ENCODE data around the gene RASSF7. TPM values are rescaled to one million over a fixed set of nuclear protein-coding genes. Genes with fewer than 3 reads are reported as not detected.

RASSF7 gene
- total RNA-seq, 2 donors from 2014 or later: 49.5 to 134 TPM

- peaks cover 0 to 1% of the 10 kb centered on the region in 2 donors for H3K36me3 ChIP-seq (replicated peaks in 1 of 2; ENCODE audit: insufficient read depth in 1 of 2, low read depth in 2 of 2)
- H3K9me3 ChIP-seq: no peaks in the 10 kb centered on the region
- H3K4me1 ChIP-seq: peaks cover 36% of the 10 kb centered on the region
- peak within 1 kb of the TSS in 1 of 2 donors; percentile 13 for H3K4me3 ChIP-seq
- no peaks in the 10 kb centered on the region for H3K27me3 ChIP-seq
- WGBS, 2 donors: 4% methylated on average over 91 of the region's 93 CpGs; no CpG with 5 or more reads in 1 of the 2 donors
- ATAC-seq: peak; percentile 66
- peak in 1 of 7 experiments; percentile 13 for TF ChIP-seq CTCF (IDR thresholded peaks at IDR 0.05)
- peak in 2 of 3 donors; percentile 44 to 61 for TF ChIP-seq POLR2A (IDR thresholded peaks at IDR 0.05)
- H3K27ac ChIP-seq: peak within 1 kb of the TSS; percentile 85 to 92 (median 90)
- intact Hi-C loops (cut with DNase I): no loop called here
- DNase-seq: peak; percentile 90 to 94 (median 94)
These were observed 23.7 kb upstream of the RASSF7 start, which contains the start of gene LRRC56 for GRCh38 chr11:536841-537621. Gene LRRC56, plus strand, starts transcription at chr11:537527. Its CDS starts 3,158 bp downstream, at chr11:540685.

- peak overlapping the region in 1 of 2 donors; percentile 13 for H3K4me3 ChIP-seq
- no peak for ATAC-seq
- peak in 3 of 4 donors; percentile 7 to 16 (median 11) for DNase-seq
- no peaks in the 10 kb centered on the region for H3K36me3 ChIP-seq (replicated peaks in 1 of 2; ENCODE audit: insufficient read depth in 1 of 2, low read depth in 2 of 2)
- TF ChIP-seq CTCF (IDR thresholded peaks at IDR 0.05): peak in 1 of 7 experiments; percentile 7
- TF ChIP-seq POLR2A (IDR thresholded peaks at IDR 0.05): no peak
- peaks cover 36% of the 10 kb centered on the region for H3K4me1 ChIP-seq
- 30 to 60% methylated on average over 1 to 19 of the region's 19 CpGs for WGBS, 2 donors
- H3K27ac ChIP-seq: peak overlapping the region in 2 of 4 donors; percentile 90 to 92
- no peaks in the 10 kb centered on the region for H3K9me3 ChIP-seq
- intact Hi-C loops (cut with DNase I): no loop called here
- no peaks in the 10 kb centered on the region for H3K27me3 ChIP-seq
These were observed 22.9 kb upstream of the RASSF7 start for GRCh38 chr11:537622-538430.

- 84 to 90% methylated on average over 15 to 20 of the region's 20 CpGs for WGBS, 2 donors
- TF ChIP-seq POLR2A (IDR thresholded peaks at IDR 0.05) (no peak), CTCF (IDR thresholded peaks at IDR 0.05) (no peak)
- DNase-seq (peak in 1 of 4 donors; percentile 11), ATAC-seq (no peak)
- H3K27me3 ChIP-seq: no peaks in the 10 kb centered on the region
- peaks cover 36% of the 10 kb centered on the region for H3K4me1 ChIP-seq
- no peak overlapping the region for H3K27ac ChIP-seq
- intact Hi-C loops (cut with DNase I): no loop called here
- no peak overlapping the region for H3K4me3 ChIP-seq
- no peaks in the 10 kb centered on the region for H3K36me3 ChIP-seq (replicated peaks in 1 of 2; ENCODE audit: insufficient read depth in 1 of 2, low read depth in 2 of 2)
- H3K9me3 ChIP-seq: no peaks in the 10 kb centered on the region
These were observed 22.2 kb upstream of the RASSF7 start for GRCh38 chr11:538431-539051.

- Histone ChIP-seq H3K36me3 (replicated peaks in 1 of 2; ENCODE audit: insufficient read depth in 1 of 2, low read depth in 2 of 2) (no peaks in the 10 kb centered on the region), H3K27ac (no peak overlapping the region), H3K4me1 (peaks cover 26% of the 10 kb centered on the region), H3K4me3 (no peak overlapping the region), H3K9me3 (no peaks in the 10 kb centered on the region), H3K27me3 (no peaks in the 10 kb centered on the region)
- ATAC-seq (no peak), DNase-seq (no peak)
- 91% methylated on average over 5 of the region's 8 CpGs for WGBS, 2 donors
- TF ChIP-seq POLR2A (IDR thresholded peaks at IDR 0.05) (no peak), CTCF (IDR thresholded peaks at IDR 0.05) (no peak)
- intact Hi-C loops (cut with DNase I): no loop called here
These were observed 20.7 kb upstream of the RASSF7 start for GRCh38 chr11:539971-540481.
